GM18870 (cell line): ENCODE results near the gene MTIF2.
"Not testable (repeated sequence)": the region's sequence is repeated elsewhere in the genome, so short reads cannot be mapped to it uniquely, and the experiment has no call there.

Experiments used
- ATAC-seq: cut with Tn5 transposase; IDR thresholded peaks from one replicate; pipeline ENCODE4 v1.9.1; 2021; ENCODE audit warnings: moderate library complexity; ENCODE audit not compliant: unreplicated experiment

The MTIF2 gene

DNA sequence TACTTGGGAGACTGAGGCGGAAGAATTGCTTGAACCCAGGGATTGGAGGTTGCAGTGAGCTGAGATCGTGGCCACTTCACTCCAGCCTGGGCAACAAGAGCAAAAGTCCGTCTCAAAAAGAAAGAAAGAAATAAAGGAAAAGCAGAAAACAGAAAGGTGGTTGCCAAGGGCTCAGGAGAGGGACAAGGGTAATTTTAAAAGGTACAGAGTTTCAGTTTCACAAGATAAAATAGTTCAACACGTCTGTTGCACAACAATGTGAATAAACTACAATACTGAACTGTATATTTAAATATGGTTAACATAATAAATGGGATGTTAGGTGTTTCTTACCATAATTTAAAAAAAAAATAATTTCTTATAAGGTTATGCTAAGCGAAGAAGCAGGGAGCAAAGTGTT lies 23.6 kb downstream of the MTIF2 start:
- no peak for ATAC-seq

DNA sequence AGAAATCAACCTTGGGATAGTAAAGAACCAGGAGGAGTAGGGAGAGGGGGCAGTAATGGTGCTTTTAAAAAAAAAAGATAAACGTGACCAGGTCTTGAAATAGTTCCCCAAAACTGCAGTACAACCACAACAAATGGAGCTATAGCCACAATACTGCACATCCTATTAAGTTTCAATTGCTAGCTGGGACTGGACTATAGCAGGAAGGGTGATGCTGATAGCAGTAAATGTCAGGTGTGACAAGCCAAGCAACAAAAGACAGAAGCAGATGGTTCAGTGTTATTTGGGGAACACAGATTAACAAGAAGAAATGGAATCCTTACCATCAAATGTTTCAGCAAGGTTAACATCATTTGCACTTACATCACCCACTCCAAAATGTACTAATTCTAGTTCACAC lies 26.4 kb downstream of the MTIF2 start:
- ATAC-seq: no peak

DNA sequence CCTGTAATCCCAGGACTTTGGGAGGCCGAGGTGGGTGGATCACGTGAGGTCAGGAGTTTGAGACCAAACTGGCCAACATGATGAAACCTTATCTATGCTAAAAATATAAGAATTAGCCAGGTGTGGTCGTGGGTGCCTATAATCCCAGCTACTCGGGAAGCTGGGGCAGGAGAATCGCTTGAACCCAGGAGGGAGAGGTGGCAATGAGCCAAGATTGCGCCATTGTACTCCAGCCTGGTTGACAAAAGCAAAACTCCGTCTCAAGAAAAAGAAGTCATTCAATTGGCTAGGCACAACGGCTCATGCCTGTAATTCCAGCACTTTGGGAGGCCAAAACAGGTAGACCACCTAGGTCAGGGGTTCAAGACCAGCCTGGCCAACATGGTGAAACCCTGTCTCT lies 27.4 kb downstream of the MTIF2 start:
- not testable (repeated sequence) for ATAC-seq

GRCh38 chr2:55239656-55240222 lies 29.3 kb downstream of the MTIF2 start:
- ATAC-seq: no peak

- no peak for ATAC-seq
Observed at GRCh38 chr2:55236992-55237543, 32.0 kb downstream of the MTIF2 start.

DNA sequence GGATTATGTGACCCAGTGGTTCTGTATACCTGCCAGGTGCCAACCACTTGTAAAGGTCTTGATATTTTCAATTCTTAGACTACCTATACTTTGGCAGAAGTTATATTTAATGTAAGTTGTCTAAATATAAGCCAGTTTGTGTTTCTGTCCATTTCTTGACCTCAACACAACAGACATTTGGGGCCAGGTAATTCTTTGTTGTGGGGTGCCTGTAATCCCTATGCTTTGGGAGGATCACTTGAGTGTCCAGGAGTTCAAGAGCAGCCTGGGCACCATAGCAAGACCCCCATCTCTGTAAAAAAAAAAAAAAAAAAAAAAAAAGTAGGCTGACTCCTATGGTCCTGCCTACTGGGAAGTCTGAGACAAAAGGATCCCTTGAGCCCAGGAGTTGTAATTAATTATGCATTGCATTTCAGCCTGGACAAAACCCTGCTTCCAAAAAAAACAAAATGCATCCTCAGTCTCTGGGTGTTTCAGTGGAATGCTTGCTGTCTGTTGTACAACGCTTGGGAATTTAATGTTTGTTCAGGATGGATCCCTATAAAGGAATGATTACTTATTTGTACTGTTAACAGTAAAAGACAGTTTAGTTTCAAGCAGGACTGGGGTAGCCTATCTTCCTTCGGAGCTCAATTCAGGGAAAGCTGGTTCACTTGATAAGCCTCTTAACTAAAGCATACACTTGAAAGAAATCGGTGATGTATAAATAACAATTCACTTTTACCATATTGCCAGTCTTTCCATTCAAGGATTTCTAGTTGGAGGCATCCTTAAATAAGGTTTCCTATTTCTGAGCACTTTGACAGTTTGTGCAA lies 33.1 kb downstream of the MTIF2 start:
- ATAC-seq: no peak

- ATAC-seq: no peak
Observed at GRCh38 chr2:55233658-55233940, 35.4 kb downstream of the MTIF2 start.

GRCh38 chr2:55232863-55233657 lies 36.0 kb downstream of the MTIF2 start:
- ATAC-seq: peak; percentile 12

DNA sequence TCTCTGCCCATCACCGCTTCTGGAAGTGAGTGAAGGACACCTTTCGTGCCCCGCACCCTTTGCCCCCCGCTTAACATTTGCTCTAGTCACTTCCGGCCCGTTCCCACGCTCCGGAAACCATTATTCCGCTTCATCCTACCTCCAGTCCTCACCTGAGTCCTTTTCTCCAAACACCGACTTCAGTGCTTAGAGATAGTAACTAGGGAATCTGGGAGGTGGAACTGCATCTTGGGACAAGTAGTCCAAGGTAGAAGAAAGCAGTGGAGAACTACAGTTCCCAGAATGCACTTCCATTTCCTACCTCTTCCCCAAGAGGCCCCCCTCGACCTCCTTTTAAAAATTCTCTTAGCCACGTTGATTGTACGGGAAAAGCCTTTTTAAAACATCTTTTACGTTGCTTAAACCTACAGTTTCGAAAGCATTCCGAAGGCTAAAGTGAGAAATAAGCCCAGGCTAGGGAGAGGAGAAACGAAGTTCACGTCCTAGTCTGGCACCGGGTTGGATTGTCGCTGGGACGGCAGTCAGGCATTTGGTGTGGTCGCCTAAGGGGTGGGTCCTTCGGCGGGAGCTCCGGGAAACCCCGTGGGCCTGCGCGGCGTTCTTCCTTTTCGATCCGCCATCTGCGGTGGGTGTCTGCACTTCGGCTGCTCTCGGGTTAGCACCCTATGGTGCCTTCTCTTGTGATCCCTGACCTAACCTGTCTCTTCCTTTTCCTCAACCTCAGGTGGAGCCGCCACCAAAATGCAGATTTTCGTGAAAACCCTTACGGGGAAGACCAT lies 36.8 kb downstream of the MTIF2 start, which contains the start of the genes CLHC1 and RPS27A:
Gene CLHC1 (minus strand): TSS at position 210 of the 779 bp plus-strand sequence. CDS start 9,882 bp downstream, outside the sequence.
Gene RPS27A (plus strand): TSS at position 605 of the 779 bp plus-strand sequence. CDS start 137 bp downstream, at position 742.
- ATAC-seq: peak; percentile 95

- no peak for ATAC-seq
Observed at GRCh38 chr2:55231546-55232083, 37.4 kb downstream of the MTIF2 start.

- ATAC-seq: no peak
Observed at GRCh38 chr2:55230551-55230950, 38.5 kb downstream of the MTIF2 start.

- no peak for ATAC-seq
Observed at GRCh38 chr2:55229221-55229620, 39.8 kb downstream of the MTIF2 start.

DNA sequence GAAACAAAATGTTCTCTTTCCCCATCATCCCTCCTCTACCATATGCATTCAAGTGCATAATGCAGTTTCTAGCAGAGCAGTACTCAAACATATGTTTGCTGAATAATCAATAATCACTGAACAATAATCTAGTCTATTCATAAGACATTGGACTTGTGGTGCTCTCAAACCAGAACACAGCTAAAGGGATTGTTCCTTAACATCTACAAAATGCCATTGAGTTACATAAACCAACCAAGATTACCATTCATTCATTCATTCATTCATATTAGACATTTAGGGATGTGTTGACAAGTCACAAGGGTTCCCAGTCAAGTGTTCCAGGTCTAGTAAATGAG lies 40.8 kb downstream of the MTIF2 start:
- ATAC-seq: no peak

GRCh38 chr2:55227437-55228225 lies 41.4 kb downstream of the MTIF2 start:
- not testable (repeated sequence) for ATAC-seq

DNA sequence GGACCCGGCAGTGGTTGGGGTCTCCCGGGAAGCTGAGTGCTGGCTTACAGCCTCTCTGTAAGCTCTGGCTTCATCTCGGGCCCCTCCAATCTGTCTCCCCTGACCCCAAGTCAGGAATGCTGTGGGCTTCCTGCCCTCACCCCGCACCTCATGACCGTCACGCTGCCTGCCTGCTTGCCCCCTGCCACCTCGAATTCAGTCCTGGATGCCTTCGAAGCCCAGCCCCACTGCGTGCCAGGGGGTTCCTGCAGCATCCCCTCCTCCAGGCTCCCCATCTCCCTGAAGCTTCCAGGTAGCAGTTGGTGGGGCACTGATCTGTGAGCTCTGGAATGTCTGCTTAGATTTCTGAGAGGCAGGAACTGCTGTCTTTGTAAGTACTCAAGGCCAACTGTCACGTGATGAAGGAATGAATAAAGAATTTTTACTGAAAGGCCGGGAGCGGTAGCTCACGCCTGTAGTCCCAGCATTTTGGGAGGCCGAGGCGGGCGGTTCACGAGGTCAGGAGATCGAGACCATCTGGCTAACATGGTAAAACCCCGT lies 43.5 kb downstream of the MTIF2 start:
- ATAC-seq: no peak

DNA sequence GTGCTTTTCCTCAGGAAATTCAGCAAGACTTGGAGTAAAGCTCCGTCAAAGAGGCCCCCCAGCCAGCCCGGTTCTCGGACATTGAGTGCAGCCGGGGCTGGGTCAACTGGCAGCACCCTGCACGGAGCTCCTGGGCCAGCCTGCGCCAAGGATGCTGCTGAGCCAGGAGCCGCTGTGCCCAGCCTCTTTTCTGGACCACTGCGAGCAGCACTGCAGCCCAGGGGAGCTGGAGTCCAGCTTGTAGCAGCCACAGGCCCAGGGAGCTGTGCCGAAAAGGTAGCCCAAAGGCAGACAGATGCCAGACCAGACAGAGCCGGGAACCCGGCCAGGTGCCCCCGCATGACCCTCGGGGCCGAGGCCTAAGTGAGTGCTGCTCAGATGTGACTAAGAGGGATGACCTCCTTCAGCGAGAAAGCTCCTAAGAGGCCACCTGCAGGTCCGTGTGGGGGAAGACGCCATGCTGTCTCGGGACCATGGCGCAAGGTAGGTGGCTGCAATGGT lies 44.2 kb downstream of the MTIF2 start:
- ATAC-seq: no peak

GRCh38 chr2:55223958-55224760 lies 44.9 kb downstream of the MTIF2 start:
- no peak for ATAC-seq

GRCh38 chr2:55213822-55214221 lies 55.2 kb downstream of the MTIF2 start:
- no peak for ATAC-seq
